Measurements from ENCODE around the gene FAM184A.
"Not testable (repeated sequence)": the region's sequence is repeated elsewhere in the genome, so short reads cannot be mapped to it uniquely, and the experiment has no call there.

The FAM184A gene

DNA sequence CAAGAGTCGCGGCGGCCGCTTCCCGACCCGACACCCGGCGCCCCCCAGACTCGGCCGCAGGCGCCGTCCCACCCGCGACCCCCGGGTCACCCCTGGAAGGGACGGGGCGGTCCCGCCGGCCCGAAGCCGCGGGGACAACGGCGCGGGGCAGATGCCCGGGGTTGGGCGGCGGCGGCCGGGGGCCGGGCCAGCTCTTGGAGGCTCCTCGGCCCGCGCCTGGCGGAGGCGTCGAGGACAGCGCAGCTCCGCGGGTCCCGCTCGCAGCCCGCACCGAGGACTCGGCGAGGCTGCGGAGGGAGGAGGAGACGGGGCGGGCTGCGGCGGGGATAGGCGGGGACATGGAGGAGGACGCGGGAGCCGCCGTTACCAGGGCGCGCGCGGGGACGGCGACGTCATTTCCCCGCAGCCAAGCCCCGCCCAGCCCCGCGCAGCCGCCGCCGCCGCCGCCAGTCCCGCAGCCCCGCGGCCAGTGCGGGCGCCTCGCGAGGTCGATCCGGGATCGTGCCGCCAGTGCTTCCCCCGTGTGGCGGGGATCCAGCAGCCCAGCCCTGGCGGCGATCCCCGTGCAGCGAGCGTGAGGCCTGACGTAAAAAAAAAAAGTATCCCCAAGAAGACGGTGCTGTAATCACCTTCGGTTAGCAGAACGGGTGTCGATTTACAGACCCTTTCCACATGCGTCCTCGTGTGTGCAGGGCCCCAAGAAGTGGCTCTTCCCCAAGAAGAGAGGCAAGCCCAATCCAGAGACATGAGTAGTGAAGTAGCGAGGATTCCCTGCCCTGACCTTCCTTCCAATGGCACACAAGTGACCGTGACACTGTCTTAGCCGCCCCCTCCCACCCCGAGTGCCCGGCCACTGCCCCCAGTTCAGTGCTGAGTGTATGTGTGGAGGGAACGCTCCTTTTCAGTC lies at the start of gene FAM184A:
TSS of gene FAM184A (minus strand) at position 289 of the 907 bp plus-strand sequence. CDS start 365 bp downstream, outside the sequence.
- peak; percentile 50 to 65 for DNase-seq

GRCh38 chr6:119127627-119128026 lies 49.2 kb upstream of the FAM184A start:
- no peak for DNase-seq

- DNase-seq, result no peak
These were observed 48.4 kb upstream of the FAM184A start for GRCh38 chr6:119126826-119127225.

DNA sequence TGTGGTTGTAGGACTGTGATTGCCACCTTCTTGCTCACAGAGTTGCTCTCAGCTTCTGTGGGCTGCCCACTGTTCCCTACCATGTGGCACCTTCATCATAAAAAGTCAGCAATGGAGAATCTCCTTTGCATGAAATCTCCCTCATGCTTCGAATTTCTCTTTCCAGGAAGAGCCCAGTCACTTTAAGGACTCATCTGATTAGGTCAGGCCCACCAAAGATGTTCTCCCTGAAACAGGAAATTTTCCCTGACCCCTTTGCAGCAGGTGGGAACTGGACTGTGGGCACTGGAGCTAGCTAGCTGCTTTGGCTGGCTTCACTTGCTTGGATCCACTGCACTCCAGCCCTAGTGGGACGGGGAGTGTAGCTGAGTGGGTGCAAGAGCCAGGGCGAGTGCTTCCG lies 47.7 kb upstream of the FAM184A start:
- DNase-seq, result no peak

DNA sequence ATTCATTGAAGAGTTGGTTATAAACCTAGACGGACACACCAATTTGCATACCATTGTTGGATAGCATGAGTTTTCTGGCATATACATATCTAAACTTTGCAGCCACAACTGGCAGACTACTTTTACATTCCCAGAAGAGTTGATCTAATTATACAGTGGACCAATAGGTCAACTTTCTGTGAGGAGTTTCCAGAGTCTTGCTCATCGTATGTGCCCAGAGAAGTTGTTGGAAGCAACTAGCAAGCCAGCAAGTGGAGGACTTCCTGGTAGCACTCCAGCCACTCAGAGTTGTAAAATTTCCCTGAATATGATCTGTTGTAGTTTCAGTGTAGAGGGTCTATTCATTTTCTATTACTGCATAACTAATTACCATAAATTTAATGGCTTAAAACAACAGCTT lies 47.1 kb upstream of the FAM184A start:
- DNase-seq, result no peak

- DNase-seq, result no peak
These were observed 45.8 kb upstream of the FAM184A start for GRCh38 chr6:119124079-119124824.

DNA sequence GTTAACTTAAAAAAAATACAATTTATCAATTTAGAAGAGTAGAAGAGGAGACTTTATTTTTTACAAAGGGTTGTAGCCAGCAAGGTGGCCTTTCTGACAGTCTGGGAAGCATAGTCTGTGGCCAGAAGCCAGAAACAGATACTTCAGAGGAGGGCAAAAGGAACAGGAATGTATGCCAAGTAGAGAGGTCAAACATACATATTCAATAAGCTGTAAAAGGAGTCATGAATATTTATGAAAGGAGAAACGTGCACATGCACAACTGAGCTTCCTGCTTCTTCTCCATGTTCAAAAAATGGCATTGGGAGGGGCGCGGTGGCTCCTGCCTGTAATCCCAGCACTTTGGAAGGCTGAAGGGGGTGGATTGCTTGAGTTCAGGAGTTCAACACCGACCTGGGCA lies 43.9 kb upstream of the FAM184A start:
- no peak for DNase-seq

- no peak for DNase-seq
These were observed 42.9 kb upstream of the FAM184A start for GRCh38 chr6:119121367-119121766.

- DNase-seq, result no peak
These were observed 41.5 kb upstream of the FAM184A start for GRCh38 chr6:119119989-119120388.

DNA sequence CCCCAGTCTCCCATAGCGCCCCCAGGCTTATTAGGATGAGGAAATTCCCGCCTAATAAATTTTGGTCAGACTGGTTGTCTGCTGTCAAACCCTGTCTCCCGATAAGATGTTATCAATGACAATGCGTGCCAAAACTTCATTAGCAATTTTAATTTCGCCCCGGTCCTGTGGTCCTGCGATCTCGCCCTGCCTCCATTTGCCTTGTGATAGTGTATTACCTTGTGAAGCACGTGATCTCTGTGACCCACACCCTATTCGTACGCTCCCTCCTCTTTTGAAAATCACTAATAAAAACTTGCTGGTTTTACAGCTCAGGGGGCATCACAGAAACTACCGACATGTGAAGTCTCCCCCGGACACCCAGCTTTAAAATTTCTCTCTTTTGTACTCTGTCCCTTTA lies 40.6 kb upstream of the FAM184A start:
- not testable (repeated sequence) for DNase-seq

DNA sequence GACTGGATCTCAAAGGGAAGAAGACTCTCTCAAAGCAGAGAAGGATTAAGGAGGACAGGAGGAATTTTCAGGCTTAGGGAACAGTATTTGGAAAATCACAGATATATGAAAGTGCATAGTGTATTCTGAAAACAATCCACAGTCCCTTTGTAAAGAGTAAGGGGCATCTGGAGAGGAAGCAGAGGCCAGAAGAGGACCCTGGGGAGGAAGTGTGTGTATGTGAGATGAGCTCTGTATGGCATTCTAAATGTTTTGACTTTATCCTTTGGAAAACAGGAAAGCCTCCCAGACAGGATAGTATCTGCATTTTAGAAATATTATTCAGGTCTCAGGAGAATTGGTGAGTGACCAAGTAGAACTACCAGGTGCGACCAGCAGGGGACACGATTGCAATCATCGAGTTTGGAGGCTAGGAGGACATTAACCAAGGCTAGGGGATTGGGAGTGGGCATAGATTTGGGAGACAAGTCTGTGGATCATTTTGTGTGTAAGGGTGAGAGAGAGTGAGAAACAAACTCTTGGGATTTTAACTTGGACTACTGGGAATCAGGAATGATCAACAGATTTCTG lies 38.3 kb upstream of the FAM184A start:
- no peak for DNase-seq

GRCh38 chr6:119113961-119114360 lies 35.5 kb upstream of the FAM184A start:
- no peak for DNase-seq

GRCh38 chr6:119112812-119113530 lies 34.5 kb upstream of the FAM184A start:
- no peak for DNase-seq

DNA sequence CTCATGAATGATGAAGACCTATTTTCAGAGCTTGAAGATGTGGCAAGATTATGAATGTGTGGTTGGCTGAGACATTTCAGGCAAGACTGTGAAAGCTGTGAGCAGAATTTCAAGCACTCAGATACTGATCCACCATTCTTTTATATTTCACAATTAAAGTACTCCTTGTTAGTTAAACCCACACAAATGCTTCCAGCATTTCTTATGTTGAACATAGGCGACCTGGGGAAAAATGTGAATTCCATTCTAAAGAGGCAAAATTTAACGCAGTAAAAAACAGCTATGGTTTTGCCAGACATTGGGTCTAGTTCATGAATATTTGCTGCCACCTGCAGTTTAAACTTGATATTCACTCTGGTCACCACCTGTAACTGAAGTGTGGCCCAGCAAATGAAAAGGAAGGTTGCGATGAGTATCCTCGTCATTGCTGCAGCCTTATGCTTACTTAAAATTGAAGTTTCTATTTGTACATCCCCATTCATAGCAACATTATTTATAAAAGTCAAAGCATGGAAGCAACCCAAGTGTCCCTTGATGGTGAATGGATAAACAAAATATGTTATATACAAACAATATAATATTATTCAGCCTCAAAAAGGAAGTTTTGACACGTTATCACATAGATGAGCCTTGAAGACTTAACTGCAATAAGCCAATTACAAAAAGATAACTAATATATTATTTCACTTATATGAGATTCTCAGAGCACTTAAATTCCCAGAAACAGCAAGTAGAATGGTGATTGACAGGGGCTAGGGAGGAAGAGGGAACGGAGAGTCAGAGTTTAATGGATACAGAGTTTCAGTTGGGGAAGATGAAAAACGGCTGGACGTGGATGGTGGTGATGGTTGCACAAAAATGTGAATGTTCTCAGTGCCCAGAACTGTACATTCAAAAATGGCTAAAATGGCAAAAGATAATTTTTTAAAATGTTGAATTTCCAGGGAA lies 32.4 kb upstream of the FAM184A start:
- peak; percentile 36 to 37 for DNase-seq

GRCh38 chr6:119109654-119110325 lies 31.3 kb upstream of the FAM184A start:
- DNase-seq, result no peak

GRCh38 chr6:119108076-119108475 lies 29.6 kb upstream of the FAM184A start:
- no peak for DNase-seq

- DNase-seq, result no peak
These were observed 26.8 kb upstream of the FAM184A start for GRCh38 chr6:119105282-119105681.

DNA sequence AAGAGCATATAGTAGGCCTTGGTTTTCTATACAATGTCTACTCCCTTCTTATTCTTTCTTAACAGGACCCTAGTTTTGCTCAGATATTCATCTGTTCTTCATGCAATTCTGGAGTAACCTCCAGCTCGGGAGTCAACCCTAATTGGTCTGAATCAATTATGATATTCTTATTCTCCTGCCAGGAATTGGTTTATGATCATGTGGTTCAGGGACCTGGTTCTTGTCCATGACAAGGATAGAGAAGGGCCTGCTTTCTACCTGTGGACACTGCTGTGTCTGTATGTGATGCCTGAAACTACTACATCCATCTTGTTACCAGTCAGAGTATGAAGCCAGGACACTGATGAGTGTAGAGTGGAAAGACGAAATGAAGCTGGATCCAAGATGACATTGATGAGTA lies 24.4 kb upstream of the FAM184A start:
- no peak for DNase-seq

GRCh38 chr6:119100115-119100514 lies 21.7 kb upstream of the FAM184A start:
- DNase-seq, result no peak

DNA sequence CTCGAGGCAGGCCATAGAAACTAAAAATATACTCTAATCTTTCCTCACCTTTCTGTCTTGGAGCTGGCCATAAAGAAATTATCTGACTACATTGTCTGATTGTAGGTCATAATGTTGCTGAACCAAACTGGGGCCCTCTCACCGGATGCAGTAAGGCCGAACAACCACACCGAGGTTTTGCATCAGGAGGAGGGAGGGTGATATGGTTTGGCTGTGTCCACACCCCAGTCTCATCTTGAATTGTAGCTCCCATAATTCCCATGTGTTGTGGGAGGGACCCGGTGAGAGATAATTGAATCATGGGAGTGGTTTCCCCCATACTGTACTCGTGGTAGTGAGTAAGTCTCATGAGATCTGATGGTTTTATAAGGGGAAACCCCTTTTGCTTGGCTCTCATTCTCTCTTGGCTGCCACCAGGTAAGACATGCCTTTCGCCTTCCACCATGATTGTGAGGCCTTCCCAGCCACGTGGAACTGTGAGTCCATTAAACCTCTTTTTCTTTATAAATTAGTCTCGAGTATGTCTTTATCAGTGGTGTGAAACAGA lies 19.4 kb upstream of the FAM184A start:
- not testable (repeated sequence) for DNase-seq
